ENCODE data around the gene L2HGDH. TPM values are rescaled to one million over a fixed set of nuclear protein-coding genes. Genes with fewer than 3 reads are reported as not detected.

The L2HGDH gene
- total and polyA plus RNA-seq, 10 of the 15 experiments (the other 5 are each of a cell fraction or from before 2014, with no cell fraction given), result 2.6 to 18.3 (median 13.5) TPM

- TF ChIP-seq, protein P1, sequence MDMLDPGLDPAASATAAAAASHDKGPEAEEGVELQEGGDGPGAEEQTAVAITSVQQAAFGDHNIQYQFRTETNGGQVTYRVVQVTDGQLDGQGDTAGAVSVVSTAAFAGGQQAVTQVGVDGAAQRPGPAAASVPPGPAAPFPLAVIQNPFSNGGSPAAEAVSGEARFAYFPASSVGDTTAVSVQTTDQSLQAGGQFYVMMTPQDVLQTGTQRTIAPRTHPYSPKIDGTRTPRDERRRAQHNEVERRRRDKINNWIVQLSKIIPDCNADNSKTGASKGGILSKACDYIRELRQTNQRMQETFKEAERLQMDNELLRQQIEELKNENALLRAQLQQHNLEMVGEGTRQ (IDR thresholded peaks at IDR 0.05; ENCODE audit: borderline replicate concordance, low read depth, low read length), result no peak
Observed at GRCh38 chr14:50343434-50343833, 31.4 kb upstream of the L2HGDH start (continued).

DNA sequence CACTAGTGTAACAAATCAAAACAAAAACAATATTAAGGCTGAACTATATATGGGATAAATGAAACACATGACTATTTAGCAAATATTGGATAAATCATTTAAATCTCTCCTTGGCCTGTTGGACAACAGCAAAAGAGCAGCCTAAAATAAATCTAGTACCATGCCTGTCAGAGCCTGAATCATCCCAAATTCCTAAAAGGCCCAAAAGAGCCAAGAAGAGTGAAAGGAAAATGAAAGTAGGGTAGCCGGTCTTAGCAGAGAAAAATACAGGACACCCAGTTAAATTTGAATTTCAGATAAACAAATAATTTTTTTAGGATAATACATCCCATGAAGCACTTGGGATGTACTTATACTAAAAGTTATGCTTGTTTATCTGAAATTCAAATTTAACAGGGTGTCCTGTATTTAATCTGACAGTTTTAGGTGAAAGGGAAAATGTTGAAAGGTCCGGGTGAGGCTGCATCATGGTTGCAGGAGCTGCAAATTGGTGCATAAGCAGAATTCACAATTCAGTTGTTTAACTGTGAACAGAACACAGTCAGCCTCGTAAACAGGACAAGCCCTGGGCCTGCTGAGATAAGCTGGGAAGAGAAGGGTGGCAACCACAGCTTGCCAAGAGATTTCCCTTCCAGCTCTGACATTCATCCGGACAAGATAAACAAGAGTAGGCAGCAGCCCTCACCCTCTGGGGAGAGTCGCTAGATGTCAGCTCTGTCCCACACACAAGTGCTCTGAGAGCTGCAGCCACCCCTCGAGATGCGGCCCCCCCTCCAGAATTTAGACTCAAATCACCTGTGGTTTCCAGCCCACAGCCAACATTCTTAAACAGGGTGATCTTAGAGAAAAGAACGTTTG lies 30.4 kb upstream of the L2HGDH start:
- no peaks in the 10 kb centered on the region for H3K27me3 ChIP-seq (replicated peaks in 1 of 2; ENCODE audit: control insufficient read depth in 2 of 2, insufficient read depth in 2 of 2, low read length in 1 of 2)
- peaks cover 9% of the 10 kb centered on the region for H3K4me1 ChIP-seq (ENCODE audit: control insufficient read depth, insufficient read depth, low read length)
- no peak overlapping the region for H3K4me2 ChIP-seq (ENCODE audit: control insufficient read depth, insufficient read depth)
- ChIA-PET SMC1A (ENCODE audit: uncharacterized antibody, unreplicated experiment) (interaction anchor here (0.7 to 4.0 kb wide), 16 partner anchors 8 to 436 kb away, joined by 3 to 24 read pairs (median 3); partner anchors contain the start of gene CDKL1), CTCF (interaction anchor here (0.6 to 3.0 kb wide), 28 partner anchors 13 to 518 kb away, joined by 3 to 22 read pairs (median 4); partner anchors contain the start of genes DMAC2L, L2HGDH and MAP4K5), POLR2A (interaction anchor here (0.6 to 0.7 kb wide), 3 partner anchors 21 to 449 kb away, joined by 3 read pairs; no protein-coding TSS in a partner anchor), RAD21 (ENCODE audit: unreplicated experiment) (interaction anchor here (0.7 to 2.7 kb wide), 17 partner anchors 10 to 517 kb away, joined by 3 to 19 read pairs (median 5); partner anchors contain the start of gene MAP4K5)
- H2AFZ ChIP-seq (ENCODE audit: control insufficient read depth, low read depth, low read length), result peak overlapping the region; percentile 2
- intact Hi-C loops (cut with micrococcal nuclease; ENCODE audit: unreplicated experiment), result loop anchor here (1.0 to 10.0 kb wide), 3 partner anchors 54 to 422 kb away; partner anchors contain the start of genes CDKL1 and MAP4K5
- ATAC-seq (peak; percentile 86), DNase-seq (ENCODE audit: low read depth, low spot score) (no peak), FAIRE-seq (no peak)
- WGBS (ENCODE audit: insufficient coverage, insufficient replicate concordance, low lambda C conversion rate, missing lambda C conversion rate), result 94% methylated on average over 8 of the region's 8 CpGs
- in situ Hi-C loops (cut with MboI), result no loop called here
- no peak overlapping the region for H3K27ac ChIP-seq (ENCODE audit: control insufficient read depth, insufficient read depth)
- H3K4me3 ChIP-seq, result no peak overlapping the region
- H3K9ac ChIP-seq (ENCODE audit: control insufficient read depth, insufficient read depth, low read length), result no peak overlapping the region
- H3K9me3 ChIP-seq (replicated peaks; ENCODE audit: control insufficient read depth, insufficient read depth, low read length), result no peaks in the 10 kb centered on the region
- H3K36me3 ChIP-seq (ENCODE audit: control insufficient read depth in 2 of 2, insufficient read depth in 2 of 2, low read length in 1 of 2), result peaks cover 0 to 4% of the 10 kb centered on the region in 2 experiments; a peak in 1 of 4 replicates
- BruUV-seq (replicated peaks), result no TSS peak
- H4K20me1 ChIP-seq (ENCODE audit: control insufficient read depth, insufficient read depth), result no peaks in the 10 kb centered on the region
- H3K79me2 ChIP-seq (ENCODE audit: control insufficient read depth, insufficient read depth, low read length), result no peaks in the 10 kb centered on the region
- no peak for TF ChIP-seq SP1 (IDR thresholded peaks at IDR 0.05; ENCODE audit: low read depth, low read length)
- TF ChIP-seq SMARCA5 (IDR thresholded peaks at IDR 0.05), result peak; percentile 53; the same call in 1 of the 2 replicates
- peak; percentile 83 for TF ChIP-seq RAD21 (IDR thresholded peaks at IDR 0.05; ENCODE audit: insufficient read depth, low read depth, low read length)
- peak; percentile 32 for TF ChIP-seq MEF2B (IDR thresholded peaks at IDR 0.05; ENCODE audit: partially characterized antibody, poor library complexity, severe bottlenecking)
- 0 out of 2 replicates have a peak, but pooled peaks have one; percentile 28 for TF ChIP-seq CREB1 (IDR thresholded peaks at IDR 0.05; ENCODE audit: low read depth)
- no peak for TF ChIP-seq JUND (IDR thresholded peaks at IDR 0.05; ENCODE audit: low read depth, low read length)
- TF ChIP-seq ZNF384 (IDR thresholded peaks at IDR 0.05; ENCODE audit: borderline replicate concordance, low read depth, low read length), result 0 out of 2 replicates have a peak, but pooled peaks have one; percentile 43
- no peak for TF ChIP-seq SIX5 (IDR thresholded peaks at IDR 0.05; ENCODE audit: low read depth, low read length, severe bottlenecking)
- TF ChIP-seq BHLHE40 (IDR thresholded peaks at IDR 0.05; ENCODE audit: borderline replicate concordance in 1 of 2, low read depth in 2 of 2, low read length in 1 of 2), result no peak
- TF ChIP-seq FOXK2 (IDR thresholded peaks at IDR 0.05), result peak; percentile 50; the same call in 1 of the 2 replicates
- TF ChIP-seq, protein P2, sequence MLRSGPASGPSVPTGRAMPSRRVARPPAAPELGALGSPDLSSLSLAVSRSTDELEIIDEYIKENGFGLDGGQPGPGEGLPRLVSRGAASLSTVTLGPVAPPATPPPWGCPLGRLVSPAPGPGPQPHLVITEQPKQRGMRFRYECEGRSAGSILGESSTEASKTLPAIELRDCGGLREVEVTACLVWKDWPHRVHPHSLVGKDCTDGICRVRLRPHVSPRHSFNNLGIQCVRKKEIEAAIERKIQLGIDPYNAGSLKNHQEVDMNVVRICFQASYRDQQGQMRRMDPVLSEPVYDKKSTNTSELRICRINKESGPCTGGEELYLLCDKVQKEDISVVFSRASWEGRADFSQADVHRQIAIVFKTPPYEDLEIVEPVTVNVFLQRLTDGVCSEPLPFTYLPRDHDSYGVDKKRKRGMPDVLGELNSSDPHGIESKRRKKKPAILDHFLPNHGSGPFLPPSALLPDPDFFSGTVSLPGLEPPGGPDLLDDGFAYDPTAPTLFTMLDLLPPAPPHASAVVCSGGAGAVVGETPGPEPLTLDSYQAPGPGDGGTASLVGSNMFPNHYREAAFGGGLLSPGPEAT (IDR thresholded peaks at IDR 0.05; ENCODE audit: low read depth), result 0 out of 2 replicates have a peak, but pooled peaks have one; percentile 13
- TF ChIP-seq ZNF24 (IDR thresholded peaks at IDR 0.05), result peak; percentile 14; the same call in 1 of the 2 replicates
- TF ChIP-seq NRF1 (conservative IDR thresholded peaks at IDR 0.05; ENCODE audit: low read depth, low read length), result no peak
- TF ChIP-seq HDAC6 (IDR thresholded peaks at IDR 0.05; ENCODE audit: unreplicated experiment), result no peak
- no peak for TF ChIP-seq IKZF1 (conservative IDR thresholded peaks at IDR 0.05)
- TF ChIP-seq PAX5 (IDR thresholded peaks at IDR 0.05; ENCODE audit: borderline replicate concordance, low read depth, low read length), result 0 out of 2 replicates have a peak, but pooled peaks have one; percentile 30
